Pulmonary artery endothelial cell (primary cell): ENCODE measurements around the gene NEURL4. TPM values are rescaled to one million over a fixed set of nuclear protein-coding genes. Genes with fewer than 3 reads are reported as not detected.

Experiments used
- DNase-seq: peaks from one replicate; pipeline ENCODE4 v3.0.0-alpha.2; 2011; ENCODE audit warnings: low read depth, low spot score
- total RNA-seq: library from RNA; depleted of rRNA; stranded (reverse); fragments of >200 nt; gene quantifications from 2 replicates; pipeline ENCODE4 v1.2.3, GENCODE V29; 2014

NEURL4 gene
- total RNA-seq, 1 donor from 2014 or later: 14.4 TPM

- no peak for DNase-seq
Measured at GRCh38 chr17:7323731-7324437, 5.3 kb downstream of the NEURL4 start.

- no peak for DNase-seq
Measured at GRCh38 chr17:7322520-7323194, 6.5 kb downstream of the NEURL4 start.

GRCh38 chr17:7321466-7321865 is 7.7 kb downstream of the NEURL4 start:
- DNase-seq: no peak

GRCh38 chr17:7318121-7318860 is 10.8 kb downstream of the NEURL4 start:
- DNase-seq: no peak

GRCh38 chr17:7317161-7317803 is 11.9 kb downstream of the NEURL4 start:
- no peak for DNase-seq

- DNase-seq: no peak
Measured at GRCh38 chr17:7315570-7316235, 13.4 kb downstream of the NEURL4 start.

- DNase-seq: peak; percentile 27
Measured at GRCh38 chr17:7314719-7315569, 14.2 kb downstream of the NEURL4 start, which contains the start of gene GPS2. TSS of gene GPS2 (minus strand) at chr17:7315360. CDS start at chr17:7315052, 308 bp downstream.

GRCh38 chr17:7313890-7314718 is 15.0 kb downstream of the NEURL4 start:
- DNase-seq: no peak

- DNase-seq: no peak
Measured at GRCh38 chr17:7313088-7313889, 15.8 kb downstream of the NEURL4 start.

GRCh38 chr17:7312432-7313087 is 16.6 kb downstream of the NEURL4 start:
- no peak for DNase-seq

GRCh38 chr17:7311110-7311705 is 17.9 kb downstream of the NEURL4 start:
- DNase-seq: no peak

- DNase-seq: no peak
Measured at GRCh38 chr17:7309628-7310027, 19.5 kb downstream of the NEURL4 start.

- DNase-seq: peak; percentile 44
Measured at GRCh38 chr17:7308625-7309433, 20.3 kb downstream of the NEURL4 start.

GRCh38 chr17:7307686-7308624 is 21.2 kb downstream of the NEURL4 start:
- DNase-seq: no peak

- peak; percentile 99 for DNase-seq
Measured at GRCh38 chr17:7306911-7307685, 22.0 kb downstream of the NEURL4 start, which contains the start of gene EIF5A. TSS of gene EIF5A (plus strand) at chr17:7307628. CDS start at chr17:7309636, 2,008 bp downstream.
